K562 (cell line): ENCODE results near the gene IMPDH2. TPM values are rescaled to one million over a fixed set of nuclear protein-coding genes. Genes with fewer than 3 reads are reported as not detected.
A peak's percentile ranks its signal among the peaks of the same experiment; 100 is the strongest.

Experiments used
- ATF1 ChIP-seq, 2 experiments: fragments of 450-650 bp in 1 of 2; IDR thresholded peaks; 2 replicates each; pipeline ENCODE4 v1.6.1; 2016; ENCODE audit warnings: missing compliant biosample characterization in 1 of 2, missing genetic modification characterization in 1 of 2
- GABPB1 ChIP-seq: sonication (generic); formaldehyde crosslinking; IDR thresholded peaks from 2 replicates; pipeline ENCODE4 v1.8.0; 2022; ENCODE audit warnings: mild to moderate bottlenecking, missing genetic modification reagents
- HMGN3 ChIP-seq: IDR thresholded peaks from 2 replicates; pipeline ENCODE4 v1.6.1; 2011; ENCODE audit warnings: borderline replicate concordance, low read depth, mild to moderate bottlenecking, mixed read lengths, low read length; ENCODE audit not compliant: insufficient read length; ENCODE audit errors: extremely low read depth
- NFIC ChIP-seq: fragments of 450-650 bp; IDR thresholded peaks from 2 replicates; pipeline ENCODE4 v1.6.1; 2017; ENCODE audit warnings: mild to moderate bottlenecking, inconsistent platforms
- U2AF1 ChIP-seq: fragments of 200-400 bp; formaldehyde crosslinking; optimal IDR thresholded peaks from 2 replicates; pipeline ENCODE3; 2017; ENCODE audit warnings: mild to moderate bottlenecking, low read depth, low read length, moderate library complexity
- YY1 ChIP-seq, 3 experiments: IDR thresholded peaks; 2 replicates each; pipeline ENCODE4 v1.6.1; 2011; ENCODE audit warnings: low read length in 2 of 3, mild to moderate bottlenecking in 2 of 3, moderate library complexity in 2 of 3, borderline replicate concordance in 1 of 3, control low read depth in 1 of 3, low read depth in 1 of 3; ENCODE audit not compliant: insufficient read depth in 3 of 3, insufficient replicate concordance in 2 of 3, control insufficient read depth in 1 of 3, insufficient read length in 1 of 3; ENCODE audit errors: extremely low read depth in 1 of 3
- polyA plus RNA-seq, 8 experiments: library from polyadenylated mRNA; depleted of rRNA in 4 of 8; stranded (reverse) in 5 of 8; unstranded in 3 of 8; fragments of >200 nt; fragmentation: Nextera tagmentation in 2 of 8; fragmentation: Illumina TruSeq in 1 of 8; extraction: Ambion mirVana in 2 of 8; extraction: Trizol in 1 of 8; gene quantifications; 2 replicates each; pipeline versions ENCODE4 v1.2.1 to v1.2.3, GENCODE V29; 2011 to 2014; ENCODE audit warnings: inconsistent platforms in 1 of 8, missing spikeins in 1 of 8
- total RNA-seq, 7 experiments: library from RNA; depleted of rRNA in 6 of 7; stranded (reverse); fragments of >200 nt in 6 of 7; fragmentation: Illumina TruSeq in 2 of 7; extraction: Trizol in 2 of 7; gene quantifications; 2 replicates each; pipeline versions ENCODE4 v1.2.1 to v1.2.3, GENCODE V29; 2011 to 2021; ENCODE audit warnings: low replicate concordance in 1 of 7
- TF ChIP-seq, protein P1 (sequence below): IDR thresholded peaks from 2 replicates; pipeline ENCODE4 v1.6.1; 2011; ENCODE audit warnings: borderline replicate concordance, low read depth, mild to moderate bottlenecking, moderate library complexity, low read length; ENCODE audit not compliant: insufficient read depth, poor library complexity, severe bottlenecking
- TF ChIP-seq, protein P2 (sequence below): fragments of 250-450 bp; sonication (Bioruptor Pico); IDR thresholded peaks from 2 replicates; pipeline ENCODE4 v1.6.1; 2021; ENCODE audit warnings: mild to moderate bottlenecking
- TF ChIP-seq, protein P3 (sequence below): sonication (generic); formaldehyde crosslinking; IDR thresholded peaks from 2 replicates; pipeline ENCODE4 v1.8.0; 2023; ENCODE audit warnings: mild to moderate bottlenecking, missing genetic modification reagents
- TF ChIP-seq, protein P4 (sequence below): fragments of 450-650 bp; IDR thresholded peaks from 2 replicates; pipeline ENCODE4 v1.6.1; 2014; ENCODE audit warnings: low read depth, mild to moderate bottlenecking, moderate library complexity, borderline replicate concordance
- TF ChIP-seq, protein P5 (sequence below): fragments of 450-650 bp; IDR thresholded peaks from 2 replicates; pipeline ENCODE4 v1.6.1; 2017; ENCODE audit warnings: antibody characterized with exemption, mild to moderate bottlenecking

The IMPDH2 gene
- total and polyA plus RNA-seq, 9 of the 15 experiments (the other 6 are each of a cell fraction or from before 2014, with no cell fraction given) = 318 to 507 (median 366) TPM

DNA sequence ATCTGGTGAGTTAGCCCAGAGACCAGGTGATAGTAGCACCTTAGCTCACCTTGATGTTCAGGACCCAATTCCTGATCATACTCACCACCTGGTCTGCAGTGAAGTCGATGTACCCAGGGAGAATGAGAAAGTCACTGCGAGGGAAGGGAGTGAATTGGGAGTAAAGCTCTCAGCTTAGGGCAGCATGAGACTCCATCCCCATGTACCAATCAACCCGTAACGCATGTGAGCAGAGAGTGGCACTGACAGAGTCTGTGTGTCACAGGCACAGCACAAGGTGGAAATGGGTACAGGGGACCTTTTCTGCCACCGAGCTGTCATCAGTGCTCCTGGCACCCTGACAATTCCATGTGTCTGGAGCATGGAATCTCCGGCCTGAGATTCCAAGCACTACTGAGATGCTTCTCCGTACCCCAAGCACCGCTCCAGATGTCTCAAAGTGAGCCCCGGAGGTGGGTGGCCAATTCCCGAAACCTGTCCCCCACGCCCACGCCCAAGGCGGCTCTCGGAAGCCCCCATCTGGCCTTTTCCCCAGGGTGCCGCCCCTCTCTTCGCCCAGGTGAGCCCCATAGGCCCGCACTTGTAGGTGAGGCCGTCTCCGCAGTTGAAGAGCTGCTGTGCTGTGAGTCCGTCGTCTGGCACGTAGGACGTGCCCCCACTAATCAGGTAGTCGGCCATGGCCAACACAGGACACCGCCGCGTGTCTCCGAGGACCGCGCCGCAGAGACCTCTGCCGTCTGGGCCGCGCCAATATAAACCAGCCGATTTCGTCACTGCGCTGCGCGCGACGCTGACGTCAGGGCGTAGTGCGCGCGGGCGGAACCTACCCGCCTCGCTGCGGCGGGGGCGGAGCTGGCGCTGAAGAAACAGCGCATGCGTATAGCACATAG is at the start of gene IMPDH2 (continued):
- TF ChIP-seq, protein P1, sequence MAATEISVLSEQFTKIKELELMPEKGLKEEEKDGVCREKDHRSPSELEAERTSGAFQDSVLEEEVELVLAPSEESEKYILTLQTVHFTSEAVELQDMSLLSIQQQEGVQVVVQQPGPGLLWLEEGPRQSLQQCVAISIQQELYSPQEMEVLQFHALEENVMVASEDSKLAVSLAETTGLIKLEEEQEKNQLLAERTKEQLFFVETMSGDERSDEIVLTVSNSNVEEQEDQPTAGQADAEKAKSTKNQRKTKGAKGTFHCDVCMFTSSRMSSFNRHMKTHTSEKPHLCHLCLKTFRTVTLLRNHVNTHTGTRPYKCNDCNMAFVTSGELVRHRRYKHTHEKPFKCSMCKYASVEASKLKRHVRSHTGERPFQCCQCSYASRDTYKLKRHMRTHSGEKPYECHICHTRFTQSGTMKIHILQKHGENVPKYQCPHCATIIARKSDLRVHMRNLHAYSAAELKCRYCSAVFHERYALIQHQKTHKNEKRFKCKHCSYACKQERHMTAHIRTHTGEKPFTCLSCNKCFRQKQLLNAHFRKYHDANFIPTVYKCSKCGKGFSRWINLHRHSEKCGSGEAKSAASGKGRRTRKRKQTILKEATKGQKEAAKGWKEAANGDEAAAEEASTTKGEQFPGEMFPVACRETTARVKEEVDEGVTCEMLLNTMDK = peak; percentile 31
- TF ChIP-seq HMGN3 = peak; percentile 97
- TF ChIP-seq, protein P2, sequence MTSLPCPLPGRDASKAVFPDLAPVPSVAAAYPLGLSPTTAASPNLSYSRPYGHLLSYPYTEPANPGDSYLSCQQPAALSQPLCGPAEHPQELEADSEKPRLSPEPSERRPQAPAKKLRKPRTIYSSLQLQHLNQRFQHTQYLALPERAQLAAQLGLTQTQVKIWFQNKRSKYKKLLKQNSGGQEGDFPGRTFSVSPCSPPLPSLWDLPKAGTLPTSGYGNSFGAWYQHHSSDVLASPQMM (CRISPR knock-in tag) = no peak
- peak; percentile 72 for TF ChIP-seq GABPB1 (CRISPR knock-in tag)
- TF ChIP-seq ATF1 (CRISPR knock-in tag; IDR thresholded peaks at IDR 0.05) = peak; percentile 82
- peak; percentile 97 for TF ChIP-seq ATF1 (tag; IDR thresholded peaks at IDR 0.05)
- TF ChIP-seq, protein P3, sequence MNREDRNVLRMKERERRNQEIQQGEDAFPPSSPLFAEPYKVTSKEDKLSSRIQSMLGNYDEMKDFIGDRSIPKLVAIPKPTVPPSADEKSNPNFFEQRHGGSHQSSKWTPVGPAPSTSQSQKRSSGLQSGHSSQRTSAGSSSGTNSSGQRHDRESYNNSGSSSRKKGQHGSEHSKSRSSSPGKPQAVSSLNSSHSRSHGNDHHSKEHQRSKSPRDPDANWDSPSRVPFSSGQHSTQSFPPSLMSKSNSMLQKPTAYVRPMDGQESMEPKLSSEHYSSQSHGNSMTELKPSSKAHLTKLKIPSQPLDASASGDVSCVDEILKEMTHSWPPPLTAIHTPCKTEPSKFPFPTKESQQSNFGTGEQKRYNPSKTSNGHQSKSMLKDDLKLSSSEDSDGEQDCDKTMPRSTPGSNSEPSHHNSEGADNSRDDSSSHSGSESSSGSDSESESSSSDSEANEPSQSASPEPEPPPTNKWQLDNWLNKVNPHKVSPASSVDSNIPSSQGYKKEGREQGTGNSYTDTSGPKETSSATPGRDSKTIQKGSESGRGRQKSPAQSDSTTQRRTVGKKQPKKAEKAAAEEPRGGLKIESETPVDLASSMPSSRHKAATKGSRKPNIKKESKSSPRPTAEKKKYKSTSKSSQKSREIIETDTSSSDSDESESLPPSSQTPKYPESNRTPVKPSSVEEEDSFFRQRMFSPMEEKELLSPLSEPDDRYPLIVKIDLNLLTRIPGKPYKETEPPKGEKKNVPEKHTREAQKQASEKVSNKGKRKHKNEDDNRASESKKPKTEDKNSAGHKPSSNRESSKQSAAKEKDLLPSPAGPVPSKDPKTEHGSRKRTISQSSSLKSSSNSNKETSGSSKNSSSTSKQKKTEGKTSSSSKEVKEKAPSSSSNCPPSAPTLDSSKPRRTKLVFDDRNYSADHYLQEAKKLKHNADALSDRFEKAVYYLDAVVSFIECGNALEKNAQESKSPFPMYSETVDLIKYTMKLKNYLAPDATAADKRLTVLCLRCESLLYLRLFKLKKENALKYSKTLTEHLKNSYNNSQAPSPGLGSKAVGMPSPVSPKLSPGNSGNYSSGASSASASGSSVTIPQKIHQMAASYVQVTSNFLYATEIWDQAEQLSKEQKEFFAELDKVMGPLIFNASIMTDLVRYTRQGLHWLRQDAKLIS = peak; percentile 87
- TF ChIP-seq U2AF1 = no peak
- TF ChIP-seq, protein P4, sequence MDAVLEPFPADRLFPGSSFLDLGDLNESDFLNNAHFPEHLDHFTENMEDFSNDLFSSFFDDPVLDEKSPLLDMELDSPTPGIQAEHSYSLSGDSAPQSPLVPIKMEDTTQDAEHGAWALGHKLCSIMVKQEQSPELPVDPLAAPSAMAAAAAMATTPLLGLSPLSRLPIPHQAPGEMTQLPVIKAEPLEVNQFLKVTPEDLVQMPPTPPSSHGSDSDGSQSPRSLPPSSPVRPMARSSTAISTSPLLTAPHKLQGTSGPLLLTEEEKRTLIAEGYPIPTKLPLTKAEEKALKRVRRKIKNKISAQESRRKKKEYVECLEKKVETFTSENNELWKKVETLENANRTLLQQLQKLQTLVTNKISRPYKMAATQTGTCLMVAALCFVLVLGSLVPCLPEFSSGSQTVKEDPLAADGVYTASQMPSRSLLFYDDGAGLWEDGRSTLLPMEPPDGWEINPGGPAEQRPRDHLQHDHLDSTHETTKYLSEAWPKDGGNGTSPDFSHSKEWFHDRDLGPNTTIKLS = peak; percentile 60; the same call in 1 of the 2 replicates
- TF ChIP-seq, protein P5, sequence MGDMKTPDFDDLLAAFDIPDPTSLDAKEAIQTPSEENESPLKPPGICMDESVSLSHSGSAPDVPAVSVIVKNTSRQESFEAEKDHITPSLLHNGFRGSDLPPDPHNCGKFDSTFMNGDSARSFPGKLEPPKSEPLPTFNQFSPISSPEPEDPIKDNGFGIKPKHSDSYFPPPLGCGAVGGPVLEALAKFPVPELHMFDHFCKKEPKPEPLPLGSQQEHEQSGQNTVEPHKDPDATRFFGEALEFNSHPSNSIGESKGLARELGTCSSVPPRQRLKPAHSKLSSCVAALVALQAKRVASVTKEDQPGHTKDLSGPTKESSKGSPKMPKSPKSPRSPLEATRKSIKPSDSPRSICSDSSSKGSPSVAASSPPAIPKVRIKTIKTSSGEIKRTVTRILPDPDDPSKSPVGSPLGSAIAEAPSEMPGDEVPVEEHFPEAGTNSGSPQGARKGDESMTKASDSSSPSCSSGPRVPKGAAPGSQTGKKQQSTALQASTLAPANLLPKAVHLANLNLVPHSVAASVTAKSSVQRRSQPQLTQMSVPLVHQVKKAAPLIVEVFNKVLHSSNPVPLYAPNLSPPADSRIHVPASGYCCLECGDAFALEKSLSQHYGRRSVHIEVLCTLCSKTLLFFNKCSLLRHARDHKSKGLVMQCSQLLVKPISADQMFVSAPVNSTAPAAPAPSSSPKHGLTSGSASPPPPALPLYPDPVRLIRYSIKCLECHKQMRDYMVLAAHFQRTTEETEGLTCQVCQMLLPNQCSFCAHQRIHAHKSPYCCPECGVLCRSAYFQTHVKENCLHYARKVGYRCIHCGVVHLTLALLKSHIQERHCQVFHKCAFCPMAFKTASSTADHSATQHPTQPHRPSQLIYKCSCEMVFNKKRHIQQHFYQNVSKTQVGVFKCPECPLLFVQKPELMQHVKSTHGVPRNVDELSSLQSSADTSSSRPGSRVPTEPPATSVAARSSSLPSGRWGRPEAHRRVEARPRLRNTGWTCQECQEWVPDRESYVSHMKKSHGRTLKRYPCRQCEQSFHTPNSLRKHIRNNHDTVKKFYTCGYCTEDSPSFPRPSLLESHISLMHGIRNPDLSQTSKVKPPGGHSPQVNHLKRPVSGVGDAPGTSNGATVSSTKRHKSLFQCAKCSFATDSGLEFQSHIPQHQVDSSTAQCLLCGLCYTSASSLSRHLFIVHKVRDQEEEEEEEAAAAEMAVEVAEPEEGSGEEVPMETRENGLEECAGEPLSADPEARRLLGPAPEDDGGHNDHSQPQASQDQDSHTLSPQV = peak; percentile 90
- TF ChIP-seq NFIC = peak; percentile 63
- peak; percentile 17 to 80 (median 74) for TF ChIP-seq YY1 (IDR thresholded peaks at IDR 0.05; ENCODE audit: borderline replicate concordance in 1 of 3, control insufficient read depth in 1 of 3, extremely low read depth in 1 of 3, insufficient read depth in 3 of 3, insufficient read length in 1 of 3, insufficient replicate concordance in 2 of 3, low read depth in 1 of 3, low read length in 2 of 3)
